Mammary epithelial cell (primary cell): ENCODE results near the gene RHEB.

ENCODE experiments used
- CTCF ChIP-seq, 2 donors: IDR thresholded peaks in 1 of 2; conservative IDR thresholded peaks in 1 of 2; 2 replicates each; pipeline ENCODE4 v1.5.1; 2011 to 2012; ENCODE audit warnings: inconsistent platforms in 2 of 2, low read length in 2 of 2, mild to moderate bottlenecking in 2 of 2, control low read depth in 1 of 2, low read depth in 1 of 2; ENCODE audit not compliant: insufficient read depth in 1 of 2; ENCODE audit errors: extremely low read depth in 1 of 2
- EZH2 ChIP-seq: IDR thresholded peaks from 2 replicates; pipeline ENCODE4 v1.6.1; 2012; ENCODE audit warnings: low read length, inconsistent platforms, borderline replicate concordance

DNA sequence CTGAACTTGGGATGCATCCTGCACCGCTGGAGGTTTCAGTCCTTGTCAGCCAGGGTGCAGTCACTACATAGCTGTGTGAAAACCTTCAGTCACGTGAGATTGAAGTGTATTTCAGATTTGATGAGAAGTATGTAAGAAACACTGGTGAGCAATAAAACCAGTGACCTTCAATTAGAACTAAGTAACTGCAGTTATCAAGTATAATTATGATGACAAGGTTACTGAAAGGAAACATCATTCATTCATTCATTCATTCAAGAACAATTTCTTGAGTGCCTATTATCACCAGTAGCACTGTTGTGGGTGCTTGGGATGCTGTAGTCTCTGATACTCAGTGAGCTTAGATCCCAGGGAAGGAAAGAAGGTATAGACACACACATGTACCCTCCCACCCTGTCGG is 33.6 kb downstream of the RHEB start:
- no peak for TF ChIP-seq CTCF (conservative IDR thresholded peaks at IDR 0.05 in 1 of 2, IDR thresholded peaks at IDR 0.05 in 1 of 2; ENCODE audit: extremely low read depth in 1 of 2, insufficient read depth in 1 of 2, low read depth in 1 of 2, low read length in 2 of 2)
- no peak for TF ChIP-seq EZH2
